Measurements from ENCODE around the gene NFYB.
A peak's percentile ranks its signal among the peaks of the same experiment; 100 is the strongest.

The NFYB gene

DNA sequence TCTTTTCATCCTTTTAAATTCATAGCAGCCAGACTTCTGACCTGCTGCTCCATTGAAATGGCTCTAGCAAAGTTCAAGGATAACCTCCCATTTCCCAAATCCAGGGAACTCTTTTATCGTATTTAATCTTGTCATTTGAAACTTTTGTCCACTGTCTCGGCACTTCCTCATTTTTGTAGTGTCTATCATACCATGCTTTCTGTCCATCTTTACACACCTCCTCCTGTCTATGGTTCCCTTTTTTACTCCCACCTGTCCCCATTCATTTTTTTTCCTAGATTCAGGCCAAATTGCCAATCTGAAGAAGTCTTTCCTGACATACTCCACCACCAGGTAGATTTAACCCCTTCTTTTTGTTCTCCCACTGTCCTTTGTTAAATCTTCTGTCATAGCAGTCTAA, 31.0 kb downstream of the NFYB start:
- DNase-seq (ENCODE audit: low read depth, low spot score): no peak
- in situ Hi-C loops (cut with HindIII; ENCODE audit: low sequenced_read_pairs): no loop called here
- H3K4me3 ChIP-seq (ENCODE audit: low read depth, low read length): no peak overlapping the region
- TF ChIP-seq, protein P1, sequence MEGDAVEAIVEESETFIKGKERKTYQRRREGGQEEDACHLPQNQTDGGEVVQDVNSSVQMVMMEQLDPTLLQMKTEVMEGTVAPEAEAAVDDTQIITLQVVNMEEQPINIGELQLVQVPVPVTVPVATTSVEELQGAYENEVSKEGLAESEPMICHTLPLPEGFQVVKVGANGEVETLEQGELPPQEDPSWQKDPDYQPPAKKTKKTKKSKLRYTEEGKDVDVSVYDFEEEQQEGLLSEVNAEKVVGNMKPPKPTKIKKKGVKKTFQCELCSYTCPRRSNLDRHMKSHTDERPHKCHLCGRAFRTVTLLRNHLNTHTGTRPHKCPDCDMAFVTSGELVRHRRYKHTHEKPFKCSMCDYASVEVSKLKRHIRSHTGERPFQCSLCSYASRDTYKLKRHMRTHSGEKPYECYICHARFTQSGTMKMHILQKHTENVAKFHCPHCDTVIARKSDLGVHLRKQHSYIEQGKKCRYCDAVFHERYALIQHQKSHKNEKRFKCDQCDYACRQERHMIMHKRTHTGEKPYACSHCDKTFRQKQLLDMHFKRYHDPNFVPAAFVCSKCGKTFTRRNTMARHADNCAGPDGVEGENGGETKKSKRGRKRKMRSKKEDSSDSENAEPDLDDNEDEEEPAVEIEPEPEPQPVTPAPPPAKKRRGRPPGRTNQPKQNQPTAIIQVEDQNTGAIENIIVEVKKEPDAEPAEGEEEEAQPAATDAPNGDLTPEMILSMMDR (IDR thresholded peaks at IDR 0.05; ENCODE audit: low read depth, low read length): no peak

DNA sequence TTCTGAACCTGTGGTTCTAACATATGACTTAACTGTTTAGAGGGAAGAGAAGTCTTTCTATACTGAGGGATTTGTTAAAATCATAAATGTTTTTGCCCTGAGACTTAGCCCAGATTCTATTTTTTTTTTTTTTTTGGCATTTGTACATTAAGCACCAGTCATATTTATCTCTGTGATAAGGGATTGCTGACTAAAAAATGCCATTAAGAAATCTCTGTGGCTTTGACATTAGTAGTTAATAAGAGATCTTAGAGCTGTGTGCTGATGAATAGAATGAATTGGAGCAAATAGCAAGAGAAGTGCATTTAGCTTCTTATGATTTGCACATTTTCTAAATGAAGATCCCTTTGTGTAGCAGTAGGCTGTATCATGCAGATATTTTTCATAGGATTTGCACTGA, 32.5 kb downstream of the NFYB start:
- no peak for DNase-seq (ENCODE audit: low read depth, low spot score)
- TF ChIP-seq, protein P1 (IDR thresholded peaks at IDR 0.05; ENCODE audit: low read depth, low read length): no peak
- H3K4me3 ChIP-seq (ENCODE audit: low read depth, low read length): no peak overlapping the region
- in situ Hi-C loops (cut with HindIII; ENCODE audit: low sequenced_read_pairs): no loop called here

DNA sequence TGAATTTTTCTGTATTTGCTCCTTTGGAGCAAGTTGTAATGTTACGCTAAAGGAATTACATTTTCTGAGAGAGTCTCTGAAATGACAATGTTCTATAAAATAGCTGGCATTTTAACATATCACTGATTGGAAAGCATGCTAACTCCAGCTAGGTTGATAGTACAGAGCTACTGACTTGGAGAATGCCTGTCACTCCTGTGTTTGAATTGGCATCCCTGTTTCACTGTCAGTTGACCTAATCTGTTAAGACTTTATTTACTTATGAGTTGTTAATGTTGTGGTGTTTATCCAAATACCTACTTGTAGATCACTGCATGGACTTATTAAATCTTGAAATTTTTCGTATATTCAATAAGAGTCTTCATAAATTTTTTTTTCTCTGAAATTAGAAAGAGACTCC, 40.1 kb downstream of the NFYB start:
- no peak for DNase-seq (ENCODE audit: low read depth, low spot score)
- TF ChIP-seq, protein P1 (IDR thresholded peaks at IDR 0.05; ENCODE audit: low read depth, low read length): no peak
- no peak overlapping the region for H3K4me3 ChIP-seq (ENCODE audit: low read depth, low read length)
- in situ Hi-C loops (cut with HindIII; ENCODE audit: low sequenced_read_pairs): no loop called here

DNA sequence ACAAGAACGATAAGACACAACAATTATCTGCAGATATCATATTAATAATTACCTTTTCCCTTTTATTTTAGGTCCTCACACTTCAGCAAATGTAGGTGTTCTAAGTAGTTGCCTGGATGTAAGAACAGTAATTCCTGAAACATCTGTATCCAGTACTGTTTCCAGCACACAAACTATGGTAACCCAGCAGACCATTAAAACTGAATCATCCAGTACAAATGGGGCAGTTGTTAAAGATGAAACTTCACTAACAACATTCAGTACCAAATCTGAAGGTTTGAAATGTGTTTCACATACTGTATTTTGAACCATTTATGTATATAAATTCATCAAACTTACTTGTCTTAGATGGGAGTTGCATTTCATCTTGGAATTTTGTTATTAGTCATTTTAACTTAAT, 42.7 kb downstream of the NFYB start:
- no peak overlapping the region for H3K4me3 ChIP-seq (ENCODE audit: low read depth, low read length)
- DNase-seq (ENCODE audit: low read depth, low spot score): no peak
- in situ Hi-C loops (cut with HindIII; ENCODE audit: low sequenced_read_pairs): no loop called here
- TF ChIP-seq, protein P1 (IDR thresholded peaks at IDR 0.05; ENCODE audit: low read depth, low read length): no peak

DNA sequence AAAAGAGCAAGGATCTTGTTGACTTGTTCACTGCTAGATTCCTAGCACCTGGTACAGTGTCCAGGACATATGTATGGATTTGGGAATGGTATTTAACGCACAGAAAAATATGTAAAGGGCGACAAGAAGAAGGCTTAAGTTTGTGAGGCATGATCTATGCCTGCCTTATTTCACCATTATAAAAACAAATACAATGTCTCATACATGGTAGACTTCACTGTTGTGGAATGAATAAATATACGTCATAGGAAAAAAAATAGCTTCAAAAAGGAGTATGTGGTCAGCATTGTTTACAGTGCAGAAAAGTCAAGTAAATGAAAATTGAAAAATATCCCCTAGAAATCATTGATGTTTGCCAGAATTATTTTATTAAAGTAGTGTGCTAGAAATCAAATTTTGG, 43.7 kb downstream of the NFYB start:
- H3K4me3 ChIP-seq (ENCODE audit: low read depth, low read length): no peak overlapping the region
- in situ Hi-C loops (cut with HindIII; ENCODE audit: low sequenced_read_pairs): no loop called here
- DNase-seq (ENCODE audit: low read depth, low spot score): peak; percentile 45
- TF ChIP-seq, protein P1 (IDR thresholded peaks at IDR 0.05; ENCODE audit: low read depth, low read length): no peak

DNA sequence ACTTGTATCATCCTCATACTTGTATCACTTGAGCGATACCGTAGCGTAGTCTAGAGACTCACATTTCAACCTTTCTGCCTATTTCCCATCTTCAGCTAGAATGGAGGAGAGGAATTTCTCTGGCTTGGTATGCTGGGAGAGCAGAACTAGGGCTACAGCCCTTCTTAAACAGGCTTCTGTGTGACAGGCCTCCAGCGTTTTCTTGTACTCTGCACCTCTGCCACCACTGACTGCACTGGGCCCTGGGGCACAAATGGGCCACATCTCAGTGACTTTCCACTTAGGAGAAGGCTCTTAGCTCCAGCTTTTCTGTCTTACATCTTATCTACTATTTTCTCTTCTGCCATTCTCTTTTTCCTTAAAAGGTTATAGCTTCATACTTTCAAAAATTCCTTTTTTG, 46.9 kb downstream of the NFYB start:
- TF ChIP-seq, protein P1 (IDR thresholded peaks at IDR 0.05; ENCODE audit: low read depth, low read length): no peak
- in situ Hi-C loops (cut with HindIII; ENCODE audit: low sequenced_read_pairs): no loop called here
- H3K4me3 ChIP-seq (ENCODE audit: low read depth, low read length): no peak overlapping the region
- DNase-seq (ENCODE audit: low read depth, low spot score): no peak

DNA sequence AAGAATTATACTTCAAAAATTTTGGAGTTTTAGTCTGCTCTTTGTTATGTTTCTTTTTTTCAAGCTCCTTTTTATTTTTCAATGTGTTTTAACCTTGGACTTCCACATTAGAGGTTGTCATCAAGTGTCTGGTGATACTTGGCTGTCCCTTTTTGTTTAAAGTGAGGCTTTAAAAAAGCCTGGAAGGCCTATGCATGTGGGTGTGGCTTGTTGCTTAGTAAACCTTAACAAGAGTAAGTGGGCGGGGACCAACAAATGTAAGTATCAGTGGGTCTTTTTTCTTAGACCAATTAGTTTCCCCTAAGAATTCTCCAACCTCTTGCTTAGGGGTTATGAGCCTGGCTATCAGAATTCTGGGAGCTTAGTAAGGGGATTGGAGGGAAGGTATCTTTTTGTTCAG, 47.3 kb downstream of the NFYB start:
- no peak overlapping the region for H3K4me3 ChIP-seq (ENCODE audit: low read depth, low read length)
- TF ChIP-seq, protein P1 (IDR thresholded peaks at IDR 0.05; ENCODE audit: low read depth, low read length): no peak
- DNase-seq (ENCODE audit: low read depth, low spot score): no peak
- in situ Hi-C loops (cut with HindIII; ENCODE audit: low sequenced_read_pairs): no loop called here
